HT1080 (cell line): ENCODE measurements around the gene APOM. TPM values are rescaled to one million over a fixed set of nuclear protein-coding genes. Genes with fewer than 3 reads are reported as not detected.
A peak's percentile ranks its signal among the peaks of the same experiment; 100 is the strongest.

Experiments
- DNase-seq: peaks from one replicate; pipeline ENCODE4 v3.0.0-alpha.2; 2015; ENCODE audit warnings: low read depth
- total RNA-seq: library from RNA; depleted of rRNA; stranded (reverse); fragments of >200 nt; shearing (Covaris generic); gene quantifications from 2 replicates; pipeline ENCODE4 v1.2.3, GENCODE V29; 2014

The APOM gene
- total RNA-seq, 1 experiment from 2014 or later, result 2.5 TPM

DNA sequence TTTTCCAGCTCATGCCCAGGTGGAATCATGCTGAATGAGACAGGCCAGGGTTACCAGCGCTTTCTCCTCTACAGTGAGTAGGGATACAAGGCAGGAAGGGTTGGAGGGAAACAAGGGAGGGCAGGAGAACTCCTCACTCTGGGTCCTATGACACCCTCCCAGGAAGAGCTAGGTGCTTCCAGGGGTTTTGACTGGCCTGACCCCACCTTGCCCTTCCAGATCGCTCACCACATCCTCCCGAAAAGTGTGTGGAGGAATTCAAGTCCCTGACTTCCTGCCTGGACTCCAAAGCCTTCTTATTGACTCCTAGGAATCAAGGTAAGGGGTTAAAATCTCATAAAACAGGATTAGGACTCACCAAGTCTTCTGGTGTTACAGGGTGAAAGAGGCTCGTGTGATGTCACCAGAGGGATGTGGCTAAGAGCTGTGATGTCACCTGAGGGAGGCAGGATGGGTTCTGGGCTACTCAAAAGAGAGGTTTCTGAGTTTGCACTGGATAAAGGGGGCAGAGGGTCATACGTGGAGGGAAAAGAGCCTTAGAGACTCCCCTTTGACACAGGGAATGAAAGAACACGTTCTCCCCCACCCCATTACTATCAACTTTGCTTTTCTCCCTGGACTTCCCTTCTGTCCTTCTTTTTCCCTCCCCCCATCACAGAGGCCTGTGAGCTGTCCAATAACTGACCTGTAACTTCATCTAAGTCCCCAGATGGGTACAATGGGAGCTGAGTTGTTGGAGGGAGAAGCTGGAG is 1.9 kb downstream of the APOM start:
- peak; percentile 24 for DNase-seq

DNA sequence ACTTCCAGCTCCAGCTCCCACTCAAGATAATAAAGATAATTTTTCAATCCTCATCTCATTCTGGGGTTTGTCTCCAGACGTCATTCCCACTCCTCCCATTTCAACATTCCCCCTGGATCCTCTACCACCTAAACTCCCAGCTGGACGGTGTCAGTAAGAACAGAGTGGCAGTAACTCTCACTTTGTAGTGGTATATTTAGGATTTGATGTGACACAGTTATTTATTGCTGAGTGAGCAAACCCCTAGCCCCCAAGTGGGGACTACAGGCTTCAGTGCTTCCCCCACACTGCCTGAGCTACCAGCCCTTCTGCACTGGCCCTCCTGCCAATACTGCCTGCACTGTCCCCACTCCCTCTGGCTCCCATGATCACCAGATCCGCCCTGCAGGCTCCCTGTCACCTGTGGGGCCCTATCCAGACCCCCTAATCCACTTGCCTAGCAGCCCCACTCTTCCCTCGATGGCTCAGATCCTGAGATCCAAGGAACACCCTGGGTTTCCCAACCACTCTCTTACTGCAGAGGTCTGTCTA is 2.5 kb downstream of the APOM start:
- DNase-seq, result no peak

DNA sequence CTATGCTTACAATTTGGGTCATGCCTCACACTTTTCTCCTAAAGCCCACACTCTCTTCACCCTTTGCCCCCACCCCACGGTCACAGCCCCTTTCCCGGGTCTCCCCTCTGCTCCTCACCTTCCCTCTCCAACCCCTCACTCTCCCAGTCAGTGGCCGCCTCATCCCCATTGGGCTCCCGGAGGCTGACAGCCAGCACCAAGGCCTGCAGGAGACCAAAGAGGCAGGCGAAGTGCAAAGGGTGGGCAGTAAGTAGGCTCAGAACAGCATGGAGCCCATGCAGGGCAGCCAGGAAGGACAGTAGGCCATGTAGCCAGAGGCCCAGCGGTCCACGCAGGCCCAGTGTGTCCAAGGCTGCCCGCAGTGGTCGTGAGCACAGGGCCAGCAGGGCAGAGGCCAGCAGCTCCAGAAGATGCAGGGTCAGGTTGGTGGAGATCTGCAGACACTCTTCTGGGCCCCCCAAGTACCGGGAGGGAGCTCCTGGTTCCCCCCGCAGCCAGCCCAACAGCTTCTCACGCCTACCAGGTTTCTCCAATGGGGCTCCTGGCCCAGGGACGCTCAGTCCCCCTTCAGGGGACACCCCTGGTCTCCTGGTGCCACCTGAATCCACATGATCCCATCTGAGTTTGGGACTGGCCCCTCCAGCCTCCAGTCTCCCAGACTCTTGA is 3.4 kb downstream of the APOM start:
- no peak for DNase-seq

DNA sequence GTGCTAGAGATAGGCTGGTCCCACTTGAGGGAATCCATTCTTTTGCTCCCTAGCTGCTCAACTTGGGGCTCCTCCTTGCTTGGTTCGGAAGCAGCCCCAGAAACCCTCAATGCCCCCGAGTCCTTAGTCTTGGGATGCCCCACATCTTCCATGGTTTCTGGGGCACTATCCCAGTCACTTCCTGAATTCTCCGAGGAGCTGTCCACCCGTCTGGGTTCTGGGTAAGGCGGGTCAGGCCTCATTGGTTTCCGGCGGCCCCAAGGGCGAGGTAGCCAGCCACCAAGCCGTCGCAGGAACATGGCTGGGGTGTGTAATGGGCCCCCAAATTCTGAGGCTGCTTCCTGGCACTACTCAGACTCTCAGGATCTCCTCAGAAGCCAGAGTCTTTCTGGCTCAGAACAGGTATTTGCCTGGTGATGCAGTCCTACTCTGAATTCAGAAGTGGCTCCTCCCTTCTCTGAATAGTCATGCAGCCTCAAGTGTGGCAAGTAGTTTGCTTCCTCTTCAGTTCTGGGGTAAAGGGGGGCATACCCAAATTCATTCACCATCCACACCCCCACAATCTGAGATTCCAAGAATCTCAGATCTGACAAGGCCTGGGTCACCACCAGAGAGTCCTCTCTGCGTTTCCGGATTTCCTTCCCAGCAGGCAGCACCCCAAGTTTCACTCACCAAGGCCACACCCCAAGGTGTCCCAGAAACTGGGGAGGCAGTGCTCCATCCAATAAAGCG is 4.1 kb downstream of the APOM start:
- DNase-seq, result no peak

DNA sequence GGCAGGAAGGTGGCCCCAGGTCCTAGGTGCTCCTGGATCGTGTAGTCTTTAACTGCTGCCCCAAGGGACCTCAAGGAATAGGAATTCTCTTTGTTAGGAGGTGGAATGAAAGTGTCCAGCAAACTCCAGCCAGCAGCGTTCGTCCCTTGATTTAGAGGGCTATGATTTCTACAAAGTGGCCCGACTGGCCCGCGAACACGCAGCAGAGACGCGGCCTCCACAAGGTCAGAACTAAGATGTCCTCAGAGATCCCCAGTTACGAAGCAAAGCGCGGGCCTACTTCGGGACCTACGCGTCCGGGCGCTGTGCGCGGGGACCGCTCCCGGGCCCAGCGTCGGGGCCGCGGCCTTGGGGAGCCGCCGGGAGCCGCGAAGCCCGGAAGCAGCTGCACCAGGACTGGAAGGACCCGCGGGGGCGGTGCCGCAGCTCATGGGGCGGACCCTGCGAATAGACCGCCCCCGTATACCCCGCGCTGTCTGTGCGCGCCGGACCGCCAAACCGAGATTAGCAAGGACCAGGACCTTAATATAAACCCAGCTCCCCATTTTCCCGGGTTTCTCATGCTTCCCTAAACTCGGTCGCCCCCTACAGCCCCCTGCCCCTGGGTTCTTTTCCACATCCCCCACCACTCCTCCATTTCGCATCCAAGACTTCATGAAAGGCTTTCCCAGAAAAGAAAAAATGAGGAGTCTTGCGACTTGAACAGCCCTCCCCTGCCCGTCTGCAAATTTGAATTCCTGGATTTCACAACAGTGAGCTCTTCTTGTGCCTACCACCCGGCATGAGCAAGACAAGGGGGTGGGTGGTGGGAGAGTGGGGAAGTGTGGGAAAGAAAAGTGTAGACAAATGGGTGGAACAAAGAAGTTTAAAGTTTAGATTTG is 4.9 kb downstream of the APOM start, which contains the start of gene C6orf47:
C6orf47 (minus strand) TSS at position 398 of the 881 bp plus-strand sequence. CDS start 831 bp downstream, outside the sequence.
- DNase-seq, result peak; percentile 80

DNA sequence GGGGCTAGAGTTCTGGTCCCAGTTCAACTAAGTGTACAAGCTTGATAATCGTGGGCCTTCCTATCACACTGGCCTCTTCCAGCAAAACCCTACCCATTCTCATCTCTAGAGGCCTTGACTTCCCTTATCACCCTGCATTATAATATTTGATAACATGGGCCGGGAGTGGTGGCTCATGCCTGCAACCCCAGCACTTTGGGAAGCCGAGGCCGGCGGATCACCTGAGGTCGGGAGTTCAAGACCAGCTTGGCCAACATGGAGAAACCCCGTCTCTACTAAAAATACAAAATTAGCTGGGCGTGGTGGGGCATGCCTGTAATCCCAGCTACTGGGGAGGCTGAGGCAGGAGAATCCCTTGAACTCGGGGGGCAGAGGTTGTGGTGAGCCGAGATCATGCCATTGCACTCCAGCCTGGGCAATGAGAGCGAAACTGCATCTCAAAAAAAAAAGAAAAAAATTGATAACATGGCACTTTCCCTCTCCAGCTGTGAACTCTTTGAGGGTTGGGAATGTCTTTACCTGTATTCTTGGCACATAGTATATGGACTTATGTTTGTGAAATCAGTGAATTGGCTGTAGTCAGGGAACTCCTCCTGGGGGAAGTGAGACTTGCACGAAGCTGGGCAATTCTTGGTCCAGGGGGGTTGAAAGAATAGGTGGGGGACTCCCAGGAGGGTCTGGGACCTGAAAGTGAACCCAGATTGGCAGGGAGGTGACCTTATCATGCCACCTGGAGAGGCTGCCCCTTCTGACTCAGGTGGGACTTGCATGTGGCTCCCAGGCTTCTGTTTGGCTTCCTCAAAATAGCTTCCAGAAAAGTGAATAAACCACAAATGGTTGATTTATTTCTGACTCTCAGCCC is 5.8 kb downstream of the APOM start:
- DNase-seq, result no peak

DNA sequence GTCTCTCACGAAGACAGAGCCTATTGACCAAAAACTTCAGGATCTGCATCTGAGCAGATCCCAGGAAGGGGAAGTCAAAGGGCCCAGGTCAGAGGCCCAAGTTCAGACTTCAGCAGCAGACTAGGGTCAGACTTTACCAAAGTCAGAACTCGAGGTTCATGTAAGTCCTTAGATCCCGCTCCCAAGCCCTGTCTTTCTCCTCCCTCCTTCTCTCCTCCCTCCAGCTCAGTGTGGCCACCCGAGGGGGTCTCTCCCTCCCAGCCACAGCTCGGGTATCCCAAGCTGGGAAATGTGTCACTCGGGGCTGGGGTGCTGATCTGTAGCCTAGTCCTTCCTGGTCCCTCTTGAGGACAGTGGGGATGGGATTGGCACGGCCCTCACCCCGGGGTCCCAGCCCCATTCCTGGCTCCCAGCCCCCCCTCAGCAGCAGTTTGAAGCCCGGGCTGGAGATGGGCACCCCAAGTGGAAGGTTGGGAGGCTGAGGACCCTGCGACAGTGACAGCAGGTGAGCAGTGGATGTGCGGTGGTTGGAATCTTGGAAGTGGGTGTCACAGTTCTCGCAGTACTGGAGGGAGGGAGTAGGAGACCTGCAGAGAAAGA is 6.5 kb downstream of the APOM start:
- no peak for DNase-seq

DNA sequence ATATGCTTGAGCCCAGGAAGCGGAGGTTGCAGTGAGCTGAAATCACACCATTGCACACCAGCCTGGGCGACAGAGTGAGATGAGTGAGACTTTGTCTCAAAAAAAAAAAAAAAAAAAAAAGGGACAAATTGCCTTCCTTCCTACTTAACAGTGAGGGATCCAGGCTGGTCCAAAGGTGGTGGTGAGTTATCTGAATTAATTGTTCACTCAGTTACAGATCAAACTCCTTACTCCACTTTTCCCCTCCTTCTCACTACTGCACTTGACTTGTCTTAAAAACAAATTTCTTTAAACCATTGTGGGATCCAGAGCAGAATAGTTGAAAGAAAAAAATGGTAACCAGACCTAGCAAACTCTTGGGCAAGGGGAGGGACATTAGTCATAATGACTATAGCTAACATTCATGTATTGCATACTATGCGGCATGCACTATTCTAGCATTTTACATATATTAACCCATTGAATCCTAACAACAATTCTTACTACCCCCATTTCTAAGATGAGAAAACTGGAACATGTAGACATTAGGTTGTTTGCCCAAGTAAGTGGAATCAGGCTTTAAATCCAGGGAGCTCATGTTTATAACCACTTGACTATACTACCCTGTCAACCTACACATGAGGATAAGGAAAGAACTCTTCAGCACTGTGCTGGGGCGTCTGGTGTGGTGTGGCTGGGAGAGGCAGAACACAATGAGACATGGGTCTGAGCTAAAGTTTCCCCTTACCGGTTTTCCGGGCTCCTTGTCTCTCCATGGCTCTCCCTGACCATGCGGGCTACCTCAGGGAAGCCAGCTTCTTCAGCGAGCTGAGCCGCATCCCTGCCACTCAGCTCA is 7.6 kb downstream of the APOM start:
- peak; percentile 27 for DNase-seq

DNA sequence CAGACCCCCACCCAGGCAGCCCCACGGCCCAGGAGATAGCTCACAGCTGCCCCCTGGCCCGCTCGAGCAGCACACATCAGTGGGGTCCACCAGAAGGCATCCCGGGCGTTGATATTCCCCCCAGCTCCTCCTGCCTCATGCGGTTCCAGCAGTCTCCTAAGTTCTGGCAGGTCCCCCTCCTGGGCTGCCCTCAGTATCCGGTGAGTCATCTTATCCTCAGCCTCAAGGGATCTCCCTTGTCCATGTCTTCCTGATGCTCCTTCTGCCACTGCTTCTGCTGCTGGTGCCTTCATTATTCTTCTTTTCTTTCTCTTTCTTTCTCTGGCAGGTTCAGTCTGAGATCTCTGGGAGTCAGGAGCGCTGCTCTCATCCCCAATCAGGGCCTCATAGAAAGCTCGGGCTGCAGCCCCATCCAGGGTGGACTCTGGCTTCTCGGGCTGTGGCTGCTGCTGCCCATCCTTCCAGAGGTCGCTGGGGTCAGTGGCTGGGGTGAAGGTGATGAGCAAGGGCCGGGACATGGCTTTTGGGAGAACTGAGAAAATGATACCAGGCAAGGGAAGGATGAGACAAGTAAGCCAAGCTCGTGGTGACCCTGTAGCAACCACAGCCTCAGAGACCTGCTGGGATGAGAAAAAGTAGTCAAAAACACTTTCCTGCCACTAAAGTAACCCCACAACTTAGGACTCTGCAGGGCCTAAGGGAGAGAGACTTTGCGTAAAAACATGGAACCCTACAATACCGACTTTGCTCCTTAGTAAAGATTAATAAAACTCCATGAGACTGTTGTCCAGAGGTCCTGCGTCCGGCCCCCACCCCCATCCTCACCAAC is 8.5 kb downstream of the APOM start:
- DNase-seq, result peak; percentile 89

DNA sequence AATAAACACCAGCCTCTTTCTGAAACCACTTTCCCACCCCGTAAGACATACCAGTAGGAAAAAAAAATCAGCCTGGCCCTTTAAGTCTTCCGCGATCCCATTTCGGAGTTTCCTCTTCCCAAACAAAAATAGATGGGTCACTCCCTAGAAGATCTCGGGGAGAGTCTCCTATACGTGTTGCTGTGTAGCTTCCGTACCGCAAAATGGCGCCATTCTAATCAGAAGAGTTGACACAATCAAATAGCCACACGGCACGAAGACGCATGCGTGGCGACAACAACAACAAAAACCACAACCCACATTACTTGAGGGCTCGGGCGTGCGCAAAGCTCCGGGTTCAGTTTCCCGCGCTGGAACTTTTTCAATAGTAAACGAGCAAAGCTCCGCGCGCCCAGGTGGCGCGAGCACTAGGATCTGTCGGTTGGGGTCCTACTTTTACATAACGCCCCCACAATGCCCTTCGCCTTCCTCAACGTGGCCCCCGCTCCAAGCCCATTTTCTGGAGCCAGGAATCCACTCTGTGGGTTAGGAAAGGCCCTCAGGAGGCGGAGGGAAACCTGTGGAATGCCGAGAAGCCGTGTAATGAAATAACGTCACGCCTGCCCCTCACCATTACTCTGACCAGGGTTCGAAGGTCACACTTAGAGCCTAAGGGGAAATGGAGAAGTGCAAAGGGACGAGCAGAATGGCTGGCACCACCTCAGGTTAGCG is 9.3 kb downstream of the APOM start, which contains the start of gene GPANK1:
GPANK1 (minus strand) TSS at position 208 of the 711 bp plus-strand sequence. CDS start 519 bp downstream, outside the sequence.
- DNase-seq, result peak; percentile 92

DNA sequence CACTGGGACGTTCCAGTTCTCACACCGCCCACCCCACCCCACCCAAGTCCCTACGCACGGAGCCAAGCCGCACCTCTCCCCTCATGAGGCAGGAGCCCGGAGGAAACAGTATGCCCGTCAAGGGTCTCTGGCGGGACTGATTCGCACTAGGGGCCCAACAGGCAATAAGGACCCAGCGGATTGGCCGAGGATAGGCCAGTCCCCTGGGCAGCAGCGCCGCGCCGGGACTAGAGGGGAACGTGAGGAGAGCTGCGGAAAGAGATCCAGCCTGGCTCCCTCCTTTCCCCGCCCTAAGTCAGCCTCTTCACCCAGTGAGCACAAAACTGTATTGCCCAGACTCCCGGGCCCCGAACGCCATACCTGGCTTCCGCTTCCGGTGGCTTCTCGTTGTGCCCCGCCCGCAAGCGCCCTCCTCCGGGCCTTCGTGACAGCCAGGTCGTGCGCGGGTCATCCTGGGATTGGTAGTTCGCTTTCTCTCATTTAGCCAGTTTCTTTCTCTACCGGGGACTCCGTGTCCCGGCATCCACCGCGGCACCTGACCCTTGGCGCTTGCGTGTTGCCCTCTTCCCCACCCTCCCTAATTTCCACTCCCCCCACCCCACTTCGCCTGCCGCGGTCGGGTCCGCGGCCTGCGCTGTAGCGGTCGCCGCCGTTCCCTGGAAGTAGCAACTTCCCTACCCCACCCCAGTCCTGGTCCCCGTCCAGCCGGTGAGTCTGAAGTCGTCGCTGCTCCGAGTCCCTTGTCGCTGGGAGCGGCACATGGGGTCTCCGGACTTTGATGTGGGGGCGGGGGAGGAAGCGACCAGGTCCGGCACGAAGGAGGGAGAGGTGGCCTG is 10.0 kb downstream of the APOM start, which contains the start of gene CSNK2B:
CSNK2B (plus strand) TSS at position 580 of the 836 bp plus-strand sequence. CDS start 752 bp downstream, outside the sequence.
- DNase-seq, result peak; percentile 98

DNA sequence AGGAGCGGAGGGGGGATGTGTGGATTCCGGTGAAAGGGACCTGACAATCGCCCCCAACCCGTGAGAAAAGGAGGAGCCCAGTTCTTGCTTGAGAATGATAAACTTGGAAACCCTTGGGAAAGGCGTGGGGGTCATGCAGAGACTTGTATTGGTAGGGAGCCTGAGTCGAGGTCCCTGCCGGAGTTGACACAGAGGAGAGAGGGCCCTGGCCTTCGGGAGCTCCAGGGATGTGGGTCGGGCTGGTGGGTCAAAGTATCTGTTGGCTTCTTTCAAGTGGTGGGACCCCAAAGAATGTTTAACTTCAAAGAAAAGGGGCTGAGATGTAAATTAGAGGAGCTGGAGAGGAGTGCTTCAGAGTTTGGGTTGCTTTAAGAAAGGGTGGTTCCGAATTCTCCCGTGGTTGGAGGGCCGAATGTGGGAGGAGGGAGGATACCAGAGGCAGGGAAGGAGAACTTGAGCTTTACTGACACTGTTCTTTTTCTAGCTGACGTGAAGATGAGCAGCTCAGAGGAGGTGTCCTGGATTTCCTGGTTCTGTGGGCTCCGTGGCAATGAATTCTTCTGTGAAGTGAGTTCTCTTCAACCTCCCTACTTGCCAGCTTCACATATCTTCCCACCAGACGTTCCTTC is 10.8 kb downstream of the APOM start:
- DNase-seq, result no peak

DNA sequence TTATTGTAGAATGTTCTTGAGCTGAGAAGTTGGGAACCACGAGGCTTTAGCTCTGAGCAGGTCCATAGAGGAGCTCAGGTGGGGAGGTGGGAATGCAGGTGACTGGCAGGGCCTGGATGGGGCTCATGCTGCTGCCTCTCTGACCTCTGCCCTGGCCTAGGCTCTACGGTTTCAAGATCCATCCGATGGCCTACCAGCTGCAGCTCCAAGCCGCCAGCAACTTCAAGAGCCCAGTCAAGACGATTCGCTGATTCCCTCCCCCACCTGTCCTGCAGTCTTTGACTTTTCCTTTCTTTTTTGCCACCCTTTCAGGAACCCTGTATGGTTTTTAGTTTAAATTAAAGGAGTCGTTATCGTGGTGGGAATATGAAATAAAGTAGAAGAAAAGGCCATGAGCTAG is 14.0 kb downstream of the APOM start, which contains the start of gene LY6G5B:
LY6G5B (plus strand) TSS at position 301 of the 400 bp plus-strand sequence. CDS start 975 bp downstream, outside the sequence.
- DNase-seq, result no peak

DNA sequence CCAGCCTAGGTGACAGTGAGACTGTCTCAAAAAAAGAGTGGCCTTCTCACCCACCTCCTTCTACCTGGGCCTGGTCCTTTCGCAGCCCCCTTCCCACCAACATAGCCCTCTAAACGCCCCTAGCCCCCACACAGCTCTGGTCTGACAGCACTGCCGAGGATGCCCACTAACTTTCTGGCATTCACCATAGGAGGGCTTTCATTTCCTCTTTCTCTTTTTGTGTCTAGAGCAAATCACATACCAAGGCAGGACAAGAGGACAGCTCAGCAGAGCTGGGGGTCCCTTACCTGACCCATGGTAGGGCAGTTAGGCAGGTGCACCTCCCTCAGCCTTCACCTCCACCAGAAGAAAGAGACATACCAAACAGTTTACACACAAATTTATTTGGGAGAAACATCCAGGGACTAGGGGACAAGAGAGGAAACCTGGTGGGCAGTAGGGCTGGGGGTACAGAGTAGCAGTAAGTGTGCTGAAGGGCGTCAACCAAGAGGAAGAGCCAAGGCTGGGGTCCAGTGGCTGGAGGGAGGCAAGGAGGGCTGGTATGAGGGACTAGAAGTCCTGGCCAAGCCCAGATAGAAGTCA is 20.7 kb downstream of the APOM start:
- DNase-seq, result no peak

DNA sequence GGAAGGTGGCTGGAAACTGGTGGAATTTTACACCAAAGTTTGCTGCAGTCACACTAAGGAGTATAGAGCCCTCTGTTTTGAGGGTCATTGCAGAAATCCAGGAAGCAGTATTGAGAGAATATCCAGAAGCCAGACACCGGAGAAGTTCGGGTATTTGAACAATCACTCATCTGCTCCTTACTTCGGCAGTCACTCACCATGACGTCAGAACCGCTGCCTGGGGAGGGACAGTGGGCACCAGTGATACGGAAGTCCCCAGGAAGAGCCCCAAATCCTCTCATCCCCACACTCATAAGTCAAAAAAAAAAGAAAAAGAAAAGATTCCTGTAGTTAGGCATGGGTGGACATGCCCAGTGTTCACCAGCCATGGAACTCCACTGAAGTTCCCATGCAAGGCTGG is 21.2 kb downstream of the APOM start:
- DNase-seq, result no peak
